Natural killer cell (primary cell): ENCODE results near the gene AREG. TPM values are rescaled to one million over a fixed set of nuclear protein-coding genes. Genes with fewer than 3 reads are reported as not detected.

Experiments
- ATAC-seq, 3 donors: fragments of 150-1000 bp in 2 of 3; fragments of 200-7000 bp in 1 of 3; cut with Tn5 transposase; 1 replicate in 1 of 3; 2 replicates in 2 of 3; pipeline ENCODE4 v1.10.0; 2021; ENCODE audit warnings: mild to moderate bottlenecking in 2 of 3, moderate library complexity in 2 of 3
- DNase-seq, 2 donors: peaks; one replicate each; pipeline versions ENCODE4 v3.0.0 to v3.0.0-alpha.2; 2013 to 2021; ENCODE audit warnings: mixed read lengths in 1 of 2
- H3K27ac ChIP-seq: one replicate; pipeline ENCODE4 v1.5.1; 2013; ENCODE audit warnings: mild to moderate bottlenecking, low read length
- H3K27me3 ChIP-seq: one replicate; pipeline ENCODE4 v1.6.1; 2013; ENCODE audit warnings: low read length; ENCODE audit not compliant: control insufficient read depth, insufficient read depth
- H3K36me3 ChIP-seq: one replicate; pipeline ENCODE4 v1.6.1; 2013; ENCODE audit warnings: low read length; ENCODE audit not compliant: control insufficient read depth, insufficient read depth
- H3K4me1 ChIP-seq: one replicate; pipeline ENCODE4 v1.6.1; 2013; ENCODE audit warnings: low read length; ENCODE audit not compliant: control insufficient read depth, insufficient read depth
- H3K4me3 ChIP-seq: one replicate; pipeline ENCODE4 v1.5.1; 2013; ENCODE audit warnings: low read length
- H3K9me3 ChIP-seq: one replicate; pipeline ENCODE4 v1.6.1; 2013; ENCODE audit warnings: low read length; ENCODE audit not compliant: control insufficient read depth, insufficient read depth
- H3K27ac Mint-ChIP-seq, 2 donors: one replicate each; pipeline ENCODE4 v1.8.0; 2022; ENCODE audit warnings: mild to moderate bottlenecking in 2 of 2, mixed read lengths in 2 of 2, moderate library complexity in 1 of 2
- H3K27me3 Mint-ChIP-seq, 2 donors: one replicate each; pipeline ENCODE4 v1.8.0; 2022; ENCODE audit warnings: low read depth in 2 of 2, mixed read lengths in 2 of 2
- H3K36me3 Mint-ChIP-seq: one replicate; pipeline ENCODE4 v1.8.0; 2022; ENCODE audit warnings: mixed read lengths
- H3K4me1 Mint-ChIP-seq, 2 donors: one replicate each; pipeline ENCODE4 v1.8.0; 2022; ENCODE audit warnings: mixed read lengths in 2 of 2
- H3K4me3 Mint-ChIP-seq: one replicate; pipeline ENCODE4 v1.8.0; 2022; ENCODE audit warnings: mild to moderate bottlenecking, moderate library complexity, mixed read lengths
- H3K9me3 Mint-ChIP-seq, 2 donors: one replicate each; pipeline ENCODE4 v1.8.0; 2022; ENCODE audit warnings: mixed read lengths in 2 of 2
- CTCF ChIP-seq: fragments of 200-600 bp; IDR thresholded peaks from one replicate; pipeline ENCODE4 v1.8.0; 2022; ENCODE audit warnings: antibody characterized with exemption
- WGBS: methylation state at CpG from one replicate; pipeline ENCODE4 v1.1.7; 2013; ENCODE audit warnings: missing lambda C conversion rate; ENCODE audit not compliant: insufficient coverage; 5-methylcytosine and 5-hydroxymethylcytosine counted together
- intact Hi-C: fragments of 100-400 bp; cut with micrococcal nuclease; formaldehyde crosslinking; loops from one replicate; pipeline ENCODE4 v1.14.2; 2022
- total RNA-seq, 4 donors: library from RNA; stranded (reverse); fragments of 120-200 nt in 1 of 4; gene quantifications; one replicate each; pipeline versions ENCODE4 v1.2.3 to v1.2.4, GENCODE V29; 2013 to 2022

Gene AREG
- total RNA-seq, 3 donors from 2014 or later (not counting 1 experiment from before 2014, with no cell fraction given): 11.3 to 47.2 (median 38.2) TPM

GRCh38 chr4:74456849-74457395 lies 12.0 kb downstream of the AREG start:
- H3K9me3 Mint-ChIP-seq: no peaks in the 10 kb centered on the region
- H3K27ac ChIP-seq: no peak overlapping the region
- intact Hi-C loops: no loop called here
- H3K36me3 ChIP-seq: peaks cover 3% of the 10 kb centered on the region
- H3K4me3 ChIP-seq: no peak overlapping the region
- peaks cover 12% of the 10 kb centered on the region for H3K36me3 Mint-ChIP-seq
- WGBS: 99% methylated on average over 3 of the region's 5 CpGs
- H3K27me3 Mint-ChIP-seq: peaks cover 3 to 23% of the 10 kb centered on the region in 2 donors
- H3K9me3 ChIP-seq: no peaks in the 10 kb centered on the region
- no peak for TF ChIP-seq CTCF
- no peaks in the 10 kb centered on the region for H3K27me3 ChIP-seq
- H3K27ac Mint-ChIP-seq: no peak overlapping the region
- no peaks in the 10 kb centered on the region for H3K4me1 ChIP-seq
- DNase-seq (no peak), ATAC-seq (no peak)
- no peaks in the 10 kb centered on the region for H3K4me1 Mint-ChIP-seq
- no peak overlapping the region for H3K4me3 Mint-ChIP-seq

- Mint-ChIP-seq H3K27ac (no peak overlapping the region), H3K36me3 (peaks cover 12% of the 10 kb centered on the region), H3K4me3 (no peak overlapping the region), H3K27me3 (peaks cover 8 to 16% of the 10 kb centered on the region in 2 donors), H3K4me1 (no peaks in the 10 kb centered on the region), H3K9me3 (peaks cover 0 to 2% of the 10 kb centered on the region in 2 donors)
- H3K27me3 ChIP-seq: no peaks in the 10 kb centered on the region
- no peak overlapping the region for H3K4me3 ChIP-seq
- no peaks in the 10 kb centered on the region for H3K9me3 ChIP-seq
- intact Hi-C loops: no loop called here
- H3K4me1 ChIP-seq: no peaks in the 10 kb centered on the region
- H3K36me3 ChIP-seq: no peaks in the 10 kb centered on the region
- ATAC-seq: no peak
- no peak for DNase-seq
- no peak for TF ChIP-seq CTCF
- no peak overlapping the region for H3K27ac ChIP-seq
Observed at GRCh38 chr4:74460833-74461232, 15.9 kb downstream of the AREG start.

- Histone ChIP-seq H3K9me3 (no peaks in the 10 kb centered on the region), H3K4me1 (no peaks in the 10 kb centered on the region), H3K36me3 (no peaks in the 10 kb centered on the region), H3K27me3 (no peaks in the 10 kb centered on the region), H3K4me3 (no peak overlapping the region), H3K27ac (no peak overlapping the region)
- Mint-ChIP-seq H3K4me3 (no peak overlapping the region), H3K27me3 (peaks cover 10 to 16% of the 10 kb centered on the region in 2 donors), H3K9me3 (peaks cover 0 to 2% of the 10 kb centered on the region in 2 donors), H3K27ac (no peak overlapping the region), H3K4me1 (no peaks in the 10 kb centered on the region), H3K36me3 (peaks cover 12% of the 10 kb centered on the region)
- intact Hi-C loops: no loop called here
- WGBS: 84% methylated on average over 1 of the region's 1 CpG
- no peak for DNase-seq
- no peak for TF ChIP-seq CTCF
- ATAC-seq: no peak
Observed at GRCh38 chr4:74463123-74463522, 18.2 kb downstream of the AREG start.

GRCh38 chr4:74464291-74464690 lies 19.4 kb downstream of the AREG start:
- Mint-ChIP-seq H3K36me3 (peaks cover 9% of the 10 kb centered on the region), H3K4me3 (no peak overlapping the region), H3K9me3 (peaks cover 0 to 2% of the 10 kb centered on the region in 2 donors), H3K27me3 (peaks cover 9 to 10% of the 10 kb centered on the region in 2 donors), H3K4me1 (no peaks in the 10 kb centered on the region), H3K27ac (no peak overlapping the region)
- TF ChIP-seq CTCF: no peak
- Histone ChIP-seq H3K4me1 (no peaks in the 10 kb centered on the region), H3K9me3 (no peaks in the 10 kb centered on the region), H3K27ac (no peak overlapping the region), H3K27me3 (no peaks in the 10 kb centered on the region), H3K4me3 (no peak overlapping the region), H3K36me3 (no peaks in the 10 kb centered on the region)
- DNase-seq (no peak), ATAC-seq (no peak)
- intact Hi-C loops: no loop called here
